HepG2 (cell line): Measurements from ENCODE around the gene FAM200B. TPM values are rescaled to one million over a fixed set of nuclear protein-coding genes. Genes with fewer than 3 reads are reported as not detected.

Experiments used
- SMC3 ChIP-seq: IDR thresholded peaks from 2 replicates; pipeline ENCODE4 v1.6.1; 2011; ENCODE audit warnings: low read length, improper control_type of control experiment
- ZNF7 ChIP-seq: IDR thresholded peaks from 2 replicates; pipeline ENCODE4 v1.6.1; 2016; ENCODE audit warnings: missing biosample characterization, missing genetic modification reagents
- polyA plus RNA-seq, 8 experiments: library from polyadenylated mRNA; depleted of rRNA in 3 of 8; stranded (reverse) in 7 of 8; unstranded in 1 of 8; fragments of >200 nt; fragmentation: Illumina TruSeq in 4 of 8; extraction: Trizol in 4 of 8; gene quantifications; 2 replicates each; pipeline versions ENCODE4 v1.2.1 to v1.2.3, GENCODE V29; 2011 to 2016; ENCODE audit warnings: low read depth in 4 of 8, missing spikeins in 1 of 8, mixed read lengths in 1 of 8; ENCODE audit not compliant: insufficient read depth in 1 of 8
- total RNA-seq, 5 experiments: library from RNA; depleted of rRNA; stranded (reverse); fragments of >200 nt; fragmentation: Illumina TruSeq; extraction: Trizol; gene quantifications; 2 replicates each; pipeline ENCODE4 v1.2.3, GENCODE V29; 2016; ENCODE audit warnings: low read depth in 1 of 5
- TF ChIP-seq, protein P1 (sequence below): IDR thresholded peaks from 2 replicates; pipeline ENCODE4 v1.6.1; 2016; ENCODE audit warnings: low read depth, missing genetic modification reagents, missing compliant biosample characterization
- TF ChIP-seq, protein P2 (sequence below): sonication (generic); formaldehyde crosslinking; IDR thresholded peaks from 2 replicates; pipeline ENCODE4 v1.5.0; 2020; ENCODE audit warnings: missing genetic modification reagents, mild to moderate bottlenecking, borderline replicate concordance

The FAM200B gene
- total and polyA plus RNA-seq, 2 of the 13 experiments (the other 11 are each of a cell fraction or from before 2014, with no cell fraction given): 25.6 to 41.8 TPM

DNA sequence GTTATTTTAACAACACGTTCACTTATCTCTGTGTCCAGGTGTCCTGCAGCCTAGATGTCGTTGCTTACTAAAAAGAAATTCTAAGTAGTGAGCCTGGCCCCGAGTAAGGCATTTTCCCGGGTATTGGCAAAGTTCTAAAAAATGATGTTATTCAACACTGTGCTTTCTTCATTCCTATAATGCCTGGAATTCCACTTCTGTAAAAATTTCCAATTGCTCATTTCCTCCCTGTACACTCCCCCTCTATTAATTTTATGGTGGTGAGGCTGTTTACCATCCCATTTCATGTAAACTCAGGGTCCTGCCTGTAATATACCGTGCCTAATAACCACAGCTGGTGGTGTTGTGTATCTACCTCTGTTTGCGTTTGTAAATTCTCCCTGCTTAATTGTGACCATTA, 35.5 kb downstream of the FAM200B start (continued):
- TF ChIP-seq, protein P1, sequence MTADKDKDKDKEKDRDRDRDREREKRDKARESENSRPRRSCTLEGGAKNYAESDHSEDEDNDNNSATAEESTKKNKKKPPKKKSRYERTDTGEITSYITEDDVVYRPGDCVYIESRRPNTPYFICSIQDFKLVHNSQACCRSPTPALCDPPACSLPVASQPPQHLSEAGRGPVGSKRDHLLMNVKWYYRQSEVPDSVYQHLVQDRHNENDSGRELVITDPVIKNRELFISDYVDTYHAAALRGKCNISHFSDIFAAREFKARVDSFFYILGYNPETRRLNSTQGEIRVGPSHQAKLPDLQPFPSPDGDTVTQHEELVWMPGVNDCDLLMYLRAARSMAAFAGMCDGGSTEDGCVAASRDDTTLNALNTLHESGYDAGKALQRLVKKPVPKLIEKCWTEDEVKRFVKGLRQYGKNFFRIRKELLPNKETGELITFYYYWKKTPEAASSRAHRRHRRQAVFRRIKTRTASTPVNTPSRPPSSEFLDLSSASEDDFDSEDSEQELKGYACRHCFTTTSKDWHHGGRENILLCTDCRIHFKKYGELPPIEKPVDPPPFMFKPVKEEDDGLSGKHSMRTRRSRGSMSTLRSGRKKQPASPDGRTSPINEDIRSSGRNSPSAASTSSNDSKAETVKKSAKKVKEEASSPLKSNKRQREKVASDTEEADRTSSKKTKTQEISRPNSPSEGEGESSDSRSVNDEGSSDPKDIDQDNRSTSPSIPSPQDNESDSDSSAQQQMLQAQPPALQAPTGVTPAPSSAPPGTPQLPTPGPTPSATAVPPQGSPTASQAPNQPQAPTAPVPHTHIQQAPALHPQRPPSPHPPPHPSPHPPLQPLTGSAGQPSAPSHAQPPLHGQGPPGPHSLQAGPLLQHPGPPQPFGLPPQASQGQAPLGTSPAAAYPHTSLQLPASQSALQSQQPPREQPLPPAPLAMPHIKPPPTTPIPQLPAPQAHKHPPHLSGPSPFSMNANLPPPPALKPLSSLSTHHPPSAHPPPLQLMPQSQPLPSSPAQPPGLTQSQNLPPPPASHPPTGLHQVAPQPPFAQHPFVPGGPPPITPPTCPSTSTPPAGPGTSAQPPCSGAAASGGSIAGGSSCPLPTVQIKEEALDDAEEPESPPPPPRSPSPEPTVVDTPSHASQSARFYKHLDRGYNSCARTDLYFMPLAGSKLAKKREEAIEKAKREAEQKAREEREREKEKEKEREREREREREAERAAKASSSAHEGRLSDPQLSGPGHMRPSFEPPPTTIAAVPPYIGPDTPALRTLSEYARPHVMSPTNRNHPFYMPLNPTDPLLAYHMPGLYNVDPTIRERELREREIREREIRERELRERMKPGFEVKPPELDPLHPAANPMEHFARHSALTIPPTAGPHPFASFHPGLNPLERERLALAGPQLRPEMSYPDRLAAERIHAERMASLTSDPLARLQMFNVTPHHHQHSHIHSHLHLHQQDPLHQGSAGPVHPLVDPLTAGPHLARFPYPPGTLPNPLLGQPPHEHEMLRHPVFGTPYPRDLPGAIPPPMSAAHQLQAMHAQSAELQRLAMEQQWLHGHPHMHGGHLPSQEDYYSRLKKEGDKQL (CRISPR knock-in tag): no peak
- TF ChIP-seq ZNF7 (CRISPR knock-in tag): no peak
- TF ChIP-seq SMC3: no peak
- TF ChIP-seq, protein P2, sequence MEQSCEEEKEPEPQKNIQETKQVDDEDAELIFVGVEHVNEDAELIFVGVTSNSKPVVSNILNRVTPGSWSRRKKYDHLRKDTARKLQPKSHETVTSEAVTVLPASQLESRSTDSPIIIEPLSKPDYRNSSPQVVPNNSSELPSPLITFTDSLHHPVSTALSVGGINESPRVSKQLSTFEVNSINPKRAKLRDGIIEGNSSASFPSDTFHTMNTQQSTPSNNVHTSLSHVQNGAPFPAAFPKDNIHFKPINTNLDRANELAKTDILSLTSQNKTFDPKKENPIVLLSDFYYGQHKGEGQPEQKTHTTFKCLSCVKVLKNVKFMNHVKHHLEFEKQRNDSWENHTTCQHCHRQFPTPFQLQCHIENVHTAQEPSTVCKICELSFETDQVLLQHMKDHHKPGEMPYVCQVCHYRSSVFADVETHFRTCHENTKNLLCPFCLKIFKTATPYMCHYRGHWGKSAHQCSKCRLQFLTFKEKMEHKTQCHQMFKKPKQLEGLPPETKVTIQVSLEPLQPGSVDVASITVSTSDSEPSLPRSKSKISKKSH (CRISPR knock-in tag): no peak
- TF ChIP-seq, all 625 proteins: peak for 0
